SU-DHL-6 (cell line): ENCODE measurements around the gene HELZ.

Source experiments
- CTCF ChIP-seq: fragments of 200-600 bp; sonication (generic); IDR thresholded peaks from one replicate; pipeline ENCODE4 v1.5.1; 2017; ENCODE audit warnings: antibody characterized with exemption, mild to moderate bottlenecking, low read length, moderate library complexity; ENCODE audit not compliant: insufficient read depth, poor library complexity, severe bottlenecking
- EZH2phosphoT487 ChIP-seq: fragments of 200-600 bp; sonication (generic), shearing (Covaris generic); conservative IDR thresholded peaks from 2 replicates; pipeline ENCODE4 v1.6.1; 2018; ENCODE audit warnings: mild to moderate bottlenecking, antibody characterized with exemption, low read length, moderate library complexity, mixed read lengths

DNA sequence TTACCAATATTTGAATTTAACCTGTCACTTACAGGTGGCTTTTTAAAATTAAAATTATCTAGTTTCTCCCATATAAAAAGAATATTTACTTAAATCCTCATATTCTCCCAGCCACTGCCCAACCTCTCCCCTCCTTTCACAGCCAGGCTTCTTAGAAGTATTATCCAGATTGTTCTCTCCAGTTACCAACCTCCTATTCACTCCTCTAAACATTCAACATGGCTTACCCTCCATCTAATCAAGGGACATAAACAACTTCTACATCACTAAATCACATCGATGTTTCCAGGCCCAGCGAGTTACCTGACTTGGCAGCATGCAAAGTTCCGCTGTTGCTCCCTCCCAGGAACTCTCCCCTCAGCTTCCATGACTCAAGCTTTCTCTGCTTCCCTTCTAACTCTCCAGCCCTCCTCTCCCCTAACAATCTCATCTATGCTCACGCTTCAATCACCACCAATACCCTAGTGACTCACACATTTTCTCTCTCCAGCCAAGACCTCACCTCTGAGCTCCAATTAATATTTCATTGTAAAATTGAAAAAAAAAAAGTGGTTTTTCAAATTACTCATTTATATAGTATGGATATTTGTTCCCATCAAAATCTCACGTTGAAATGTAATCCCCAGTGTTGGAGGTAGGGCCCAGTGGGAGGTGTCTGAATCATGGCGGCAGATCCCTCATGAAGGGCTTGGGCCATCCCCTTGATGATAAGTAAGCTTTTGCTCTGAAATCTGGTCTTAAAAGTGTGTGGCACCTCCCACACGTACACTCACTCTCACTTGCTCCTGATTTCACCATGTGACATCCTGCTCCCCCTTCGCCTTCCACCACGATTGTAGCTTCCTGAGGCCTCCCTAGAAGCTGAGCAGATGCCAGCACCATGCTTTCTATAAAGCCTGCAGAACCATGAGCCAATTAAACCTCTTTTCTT lies 88.5 kb downstream of the HELZ start:
- TF ChIP-seq CTCF (no peak), EZH2phosphoT487 (no peak)
